CD1c-positive myeloid dendritic cell (primary cell): ENCODE measurements around the gene SDHAF1.

Experiments
- DNase-seq: peaks from one replicate; pipeline ENCODE4 v3.0.0-alpha.2; 2016; ENCODE audit errors: extremely low spot score

Gene SDHAF1

GRCh38 chr19:35986664-35987570 lies 8.1 kb upstream of the SDHAF1 start:
- DNase-seq = peak; percentile 73

DNA sequence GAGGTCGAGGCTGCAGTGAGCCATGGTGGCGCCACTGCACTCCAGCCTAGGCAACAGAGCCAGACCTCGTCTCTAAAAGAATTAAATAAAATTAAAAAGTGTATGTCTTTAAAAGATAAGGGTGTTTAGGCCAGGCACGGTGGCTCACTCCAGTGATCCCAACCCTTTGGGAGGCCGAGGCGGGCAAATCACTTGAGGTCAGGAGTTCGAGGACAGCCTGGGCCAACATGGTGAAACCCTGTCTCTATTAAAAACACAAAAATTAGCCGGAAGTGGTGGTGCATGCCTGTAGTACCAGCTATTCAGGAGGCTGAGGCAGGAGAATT lies 7.5 kb upstream of the SDHAF1 start:
- DNase-seq = no peak

GRCh38 chr19:35988824-35989223 lies 6.2 kb upstream of the SDHAF1 start:
- no peak for DNase-seq

DNA sequence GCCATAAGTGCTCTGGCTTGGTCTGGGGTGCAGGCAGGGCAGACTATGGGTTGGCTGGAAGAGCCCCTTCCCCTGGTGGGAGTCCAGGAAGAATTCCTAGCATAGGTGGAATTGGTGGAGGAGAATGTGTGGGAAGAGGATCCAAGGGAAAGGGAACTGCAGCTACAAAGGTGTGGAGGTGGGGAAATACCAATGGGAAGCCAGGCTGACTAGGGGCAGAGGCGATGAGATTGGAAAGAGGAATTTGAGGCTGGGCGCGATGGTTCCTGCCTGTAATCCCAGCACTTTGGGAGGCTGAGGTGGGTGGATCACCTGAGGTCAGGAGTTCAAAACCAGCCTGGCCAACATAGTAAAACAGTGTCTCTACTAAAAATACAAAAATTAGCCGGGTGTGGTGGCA lies 4.8 kb upstream of the SDHAF1 start:
- DNase-seq = no peak

- DNase-seq = no peak
These were observed 3.9 kb upstream of the SDHAF1 start for GRCh38 chr19:35990771-35991730.

DNA sequence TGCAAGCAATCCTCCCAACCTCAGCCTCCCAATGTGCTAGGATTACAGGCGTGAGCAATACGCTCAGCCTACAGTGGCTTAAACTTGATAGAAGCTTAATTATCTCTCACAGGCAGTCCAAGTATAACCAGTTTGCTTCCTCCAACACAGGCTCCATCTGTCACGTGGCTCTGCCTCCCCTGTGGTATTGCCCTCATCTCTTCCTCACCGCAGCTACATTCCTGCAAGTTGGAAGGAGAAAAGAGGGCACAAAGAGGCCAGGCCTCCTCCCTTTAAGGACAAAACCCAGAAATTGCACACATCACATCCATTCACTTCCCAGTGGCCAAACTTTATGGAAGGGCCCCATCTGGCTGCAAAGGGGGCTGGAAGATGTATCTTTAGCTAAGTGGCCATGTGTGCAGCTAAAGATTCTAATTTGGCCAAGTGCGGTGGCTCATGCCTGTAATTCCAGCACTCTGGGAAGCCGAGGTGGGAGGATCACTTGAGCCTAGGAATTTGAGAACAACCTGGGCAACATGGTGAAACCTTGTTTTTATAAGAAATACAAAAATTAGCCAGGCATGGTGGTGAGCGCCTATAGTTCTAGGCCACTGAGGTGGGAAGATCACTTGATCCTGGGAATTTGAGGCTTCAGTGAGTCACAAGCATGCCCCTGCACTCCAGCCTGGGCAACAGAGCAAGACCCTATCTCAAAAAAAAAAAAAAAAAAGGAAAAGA lies 3.1 kb upstream of the SDHAF1 start:
- no peak for DNase-seq

DNA sequence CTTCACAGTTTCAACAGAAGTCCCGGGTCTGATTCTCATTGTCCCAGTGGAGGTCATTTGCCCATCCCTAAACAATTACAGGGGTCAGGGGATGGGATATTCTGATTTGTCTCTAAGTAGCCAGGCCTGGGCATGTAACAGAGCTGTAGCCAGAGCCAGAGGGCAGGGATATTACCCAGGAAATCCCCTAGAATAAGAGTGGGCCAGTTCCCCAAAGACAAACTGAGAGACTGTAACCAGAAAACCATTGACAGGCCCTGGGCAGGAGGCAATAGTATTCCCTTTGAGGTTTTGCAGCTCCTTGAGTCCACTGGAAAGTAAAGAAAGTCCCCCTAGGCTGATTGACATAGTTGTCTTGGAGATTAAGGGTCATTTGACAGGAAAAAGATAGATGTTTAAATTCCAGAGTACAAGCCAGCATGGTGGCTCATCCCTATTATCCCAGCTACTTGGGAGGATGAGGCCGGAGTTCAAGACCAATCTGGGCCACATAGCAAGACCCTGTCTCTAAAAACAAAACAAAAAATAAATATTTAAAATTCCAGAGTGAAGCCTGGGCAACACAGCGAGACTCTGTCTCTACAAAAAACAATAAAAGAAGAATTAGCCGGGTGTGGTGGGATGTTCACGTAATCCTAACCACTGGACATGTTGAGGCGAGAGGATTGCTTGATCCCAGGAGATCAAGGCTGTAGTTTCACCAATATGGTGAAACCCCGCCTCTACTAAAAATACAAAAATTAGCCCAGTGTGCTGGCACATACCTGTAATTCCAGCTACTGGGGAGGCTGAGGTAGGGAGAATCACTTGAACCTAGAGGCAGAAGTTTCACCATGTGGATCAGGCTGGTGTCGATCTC lies 1.9 kb upstream of the SDHAF1 start:
- no peak for DNase-seq

DNA sequence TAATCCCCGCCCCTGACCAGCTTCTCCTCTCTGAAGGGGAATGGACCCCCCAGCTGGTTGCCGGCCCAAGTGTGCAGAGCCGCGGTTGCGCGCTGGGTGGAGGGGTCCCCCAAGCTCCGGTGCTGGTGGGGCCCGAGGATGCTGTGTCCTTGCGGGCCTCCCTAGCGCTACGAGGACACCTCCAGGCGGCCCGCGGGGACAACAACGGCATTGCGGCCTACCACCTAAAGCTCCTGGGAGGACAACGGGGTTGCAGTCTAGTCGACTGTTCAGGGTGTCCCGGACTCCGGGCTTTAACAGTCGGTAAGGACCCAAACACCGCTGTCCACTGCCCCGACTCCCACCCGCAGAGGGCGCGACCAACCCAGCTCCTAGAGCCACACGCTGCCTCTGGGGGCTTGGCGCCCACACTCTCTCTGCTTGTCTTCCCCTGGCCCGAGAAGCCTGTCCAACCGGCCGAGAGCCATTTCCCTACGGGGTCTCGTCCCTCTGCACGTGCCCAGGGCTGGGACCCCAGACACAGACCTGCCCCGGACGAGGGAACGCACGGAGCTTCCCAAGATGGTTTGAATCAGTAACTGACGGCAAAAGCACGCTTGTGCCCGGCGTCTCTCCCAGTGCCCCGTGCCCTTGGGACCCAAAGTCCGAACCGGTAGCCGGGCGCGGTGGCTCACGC lies 927 bp upstream of the SDHAF1 start:
- no peak for DNase-seq

DNA sequence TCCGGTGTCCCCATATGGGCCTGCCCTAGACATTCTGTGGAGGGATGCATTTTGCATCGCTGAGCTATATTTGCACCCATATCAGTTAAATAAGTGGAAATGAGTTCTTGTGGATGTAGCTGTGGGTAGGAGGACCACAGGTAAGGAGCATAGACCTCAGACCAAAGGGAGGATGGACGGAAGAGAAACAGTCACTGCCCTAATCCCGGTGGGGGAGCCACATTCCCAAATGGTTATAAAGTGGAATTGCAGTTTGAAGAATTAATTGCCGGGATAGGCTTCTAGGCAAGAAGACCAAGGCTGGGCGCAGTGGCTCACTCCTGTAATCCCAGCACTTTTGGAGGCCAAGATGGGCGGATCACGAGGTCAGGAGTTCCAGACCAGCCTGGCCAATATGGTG lies 1.8 kb downstream of the SDHAF1 start:
- no peak for DNase-seq

DNA sequence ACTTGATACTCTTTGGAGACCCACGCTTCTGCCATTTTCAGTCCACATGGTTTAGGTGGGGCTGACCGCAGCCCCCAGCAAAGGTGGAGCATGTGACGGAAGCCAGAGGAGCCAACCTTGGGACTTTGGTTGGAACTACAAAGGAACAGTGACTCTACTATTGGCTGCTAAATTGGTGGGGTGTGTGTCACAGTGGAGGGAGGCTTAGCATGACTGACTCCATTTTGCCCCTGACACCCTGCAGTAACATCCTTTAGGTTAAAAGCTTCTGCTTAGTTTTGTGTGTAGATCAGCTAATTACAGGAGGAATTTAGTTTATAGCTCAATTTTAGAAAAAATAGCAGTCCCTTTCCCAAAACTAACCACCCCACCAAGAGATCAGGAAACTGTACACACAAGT lies 6.6 kb downstream of the SDHAF1 start:
- DNase-seq = no peak

- no peak for DNase-seq
These were observed 8.3 kb downstream of the SDHAF1 start for GRCh38 chr19:36003284-36003683.

- DNase-seq = no peak
These were observed 12.0 kb downstream of the SDHAF1 start for GRCh38 chr19:36006955-36007354.

DNA sequence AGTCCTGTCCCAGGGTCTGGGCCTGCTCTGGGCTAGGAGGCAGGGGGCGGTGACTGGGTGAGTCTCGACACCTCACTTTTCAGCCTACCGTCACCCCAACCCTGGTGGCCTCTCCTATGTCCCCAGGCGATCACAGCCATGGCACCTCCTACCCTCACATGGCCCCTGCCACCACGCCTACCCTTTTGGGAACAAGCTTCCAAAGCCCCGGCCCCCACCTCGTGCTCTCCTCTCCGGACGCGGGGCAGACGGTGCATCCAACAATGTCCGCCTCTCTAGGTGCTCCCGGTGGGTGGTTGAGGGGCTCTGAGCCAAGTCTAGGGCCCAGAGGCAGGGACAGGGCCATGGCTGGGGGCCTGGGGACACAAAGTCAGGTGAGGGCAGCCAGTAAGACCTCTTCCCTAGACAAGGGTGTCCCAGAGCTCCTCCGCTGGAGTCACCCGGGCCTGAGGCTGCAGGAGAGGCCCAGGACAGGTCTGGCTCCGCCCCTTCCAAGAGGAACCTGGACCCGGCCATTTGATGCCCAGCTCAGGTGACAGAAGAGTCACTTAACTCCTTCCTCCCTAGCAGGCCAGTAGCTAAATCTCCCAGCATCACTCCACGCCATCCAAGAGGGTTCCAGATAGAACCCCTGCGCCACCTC lies 13.5 kb downstream of the SDHAF1 start, which contains the start of gene SYNE4:
Gene SYNE4, minus strand, starts transcription at position 478 of the 643 bp plus-strand sequence. Its CDS starts 132 bp downstream, at position 346.
- DNase-seq = no peak

DNA sequence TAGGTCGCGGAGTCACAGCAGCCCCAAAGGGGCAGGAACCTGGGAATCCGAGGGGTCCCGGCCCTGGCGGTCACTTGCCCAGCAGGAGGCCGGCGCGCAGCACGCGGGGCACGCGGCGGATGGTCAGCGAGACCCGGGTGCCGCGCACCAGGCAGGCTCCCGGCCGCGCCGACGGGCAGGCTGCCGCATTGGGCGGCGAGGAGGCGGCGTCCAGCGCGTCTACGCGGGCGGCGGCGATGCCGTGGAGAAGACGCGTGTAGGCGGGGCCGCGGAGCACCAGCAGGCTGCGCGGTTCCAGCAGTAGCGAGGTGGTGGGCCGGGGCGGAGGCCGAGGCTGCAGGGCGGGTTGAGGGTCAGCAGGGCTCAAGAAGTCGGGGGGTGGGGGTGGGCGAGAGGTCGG lies 14.2 kb downstream of the SDHAF1 start:
- peak; percentile 75 for DNase-seq

- no peak for DNase-seq
These were observed 14.8 kb downstream of the SDHAF1 start for GRCh38 chr19:36009633-36010379.

GRCh38 chr19:36010402-36010801 lies 15.4 kb downstream of the SDHAF1 start:
- no peak for DNase-seq

DNA sequence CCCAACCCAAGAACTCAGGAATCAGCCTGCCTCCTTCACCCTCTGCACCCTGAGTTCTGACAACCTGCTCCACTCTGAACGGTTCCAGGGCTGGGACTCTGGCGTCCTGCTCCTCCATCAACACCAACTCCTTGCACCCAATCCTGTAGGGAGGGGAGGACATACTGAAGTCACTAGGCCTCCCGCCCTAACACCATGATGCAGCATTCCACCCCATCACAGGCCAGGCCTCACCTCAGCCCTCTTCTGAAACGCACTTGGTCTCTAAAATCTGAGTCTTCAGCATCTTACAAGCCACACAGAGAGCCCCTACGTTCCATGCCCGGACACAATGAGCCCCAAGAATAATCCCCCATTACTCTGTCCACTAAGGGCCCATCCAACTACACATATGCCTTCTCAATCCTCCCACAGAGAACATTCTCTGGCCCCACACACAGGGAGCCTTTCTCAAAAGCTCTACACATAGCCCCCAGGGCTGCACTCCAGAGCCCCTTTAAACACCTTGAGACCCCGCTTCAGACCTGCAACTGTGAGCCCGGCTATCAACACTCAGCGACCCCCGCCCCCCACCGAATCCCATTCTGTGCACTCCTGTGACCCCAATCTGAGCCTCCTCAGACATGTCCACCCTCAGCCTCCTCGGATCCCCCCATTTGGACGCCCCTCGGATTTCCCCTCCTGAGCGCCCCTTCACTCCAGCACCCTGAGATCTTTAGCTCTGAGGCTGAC lies 18.5 kb downstream of the SDHAF1 start:
- no peak for DNase-seq
